GM19328 (cell line): ENCODE results near the gene OSBPL6.
"Not testable (repeated sequence)": the region's sequence is repeated elsewhere in the genome, so short reads cannot be mapped to it uniquely, and the experiment has no call there.

ENCODE experiments used
- ATAC-seq: cut with Tn5 transposase; IDR thresholded peaks from one replicate; pipeline ENCODE4 v1.9.1; 2021; ENCODE audit warnings: mild to moderate bottlenecking, moderate library complexity; ENCODE audit not compliant: unreplicated experiment

The OSBPL6 gene

GRCh38 chr2:178391701-178392100 lies 197.4 kb downstream of the OSBPL6 start:
- no peak for ATAC-seq

- ATAC-seq = no peak
Observed at GRCh38 chr2:178392215-178392614, 197.9 kb downstream of the OSBPL6 start.

GRCh38 chr2:178394859-178395258 lies 200.5 kb downstream of the OSBPL6 start:
- ATAC-seq = no peak

GRCh38 chr2:178395295-178395694 lies 201.0 kb downstream of the OSBPL6 start:
- no peak for ATAC-seq

GRCh38 chr2:178395941-178396570 lies 201.7 kb downstream of the OSBPL6 start:
- ATAC-seq = no peak

- ATAC-seq = peak; percentile 88
Observed at GRCh38 chr2:178397002-178397605, 202.8 kb downstream of the OSBPL6 start.

- no peak for ATAC-seq
Observed at GRCh38 chr2:178401994-178402437, 207.7 kb downstream of the OSBPL6 start.

- peak; percentile 30 for ATAC-seq
Observed at GRCh38 chr2:178403671-178404306, 209.5 kb downstream of the OSBPL6 start.

GRCh38 chr2:178404368-178404767 lies 210.1 kb downstream of the OSBPL6 start:
- peak; percentile 99 for ATAC-seq

GRCh38 chr2:178409261-178409660 lies 214.9 kb downstream of the OSBPL6 start:
- ATAC-seq = no peak

- no peak for ATAC-seq
Observed at GRCh38 chr2:178412047-178412446, 217.7 kb downstream of the OSBPL6 start.

GRCh38 chr2:178412453-178412852 lies 218.1 kb downstream of the OSBPL6 start:
- ATAC-seq = not testable (repeated sequence)

GRCh38 chr2:178413472-178414265 lies 219.4 kb downstream of the OSBPL6 start:
- ATAC-seq = peak; percentile 79

GRCh38 chr2:178414266-178415247 lies 220.2 kb downstream of the OSBPL6 start:
- peak; percentile 69 for ATAC-seq

- no peak for ATAC-seq
Observed at GRCh38 chr2:178415979-178416378, 221.7 kb downstream of the OSBPL6 start.

- ATAC-seq = no peak
Observed at GRCh38 chr2:178417916-178418315, 223.6 kb downstream of the OSBPL6 start.

- ATAC-seq = no peak
Observed at GRCh38 chr2:178418426-178418825, 224.1 kb downstream of the OSBPL6 start.

GRCh38 chr2:178419123-178419522 lies 224.8 kb downstream of the OSBPL6 start:
- ATAC-seq = no peak

GRCh38 chr2:178420463-178420999 lies 226.2 kb downstream of the OSBPL6 start:
- ATAC-seq = no peak

- ATAC-seq = no peak
Observed at GRCh38 chr2:178422097-178422496, 227.8 kb downstream of the OSBPL6 start.
